Stimulated activated naive CD8-positive, alpha-beta T cell treated with anti-CD3 and anti-CD28 coated beads, Interleukin-15, Interleukin-2, amounts not matched to agents 100 ng/mL and 50 ng/mL, for 24 hours (primary cell): ENCODE data around the gene MLC1.

ENCODE experiments used
- H3K27ac Mint-ChIP-seq: one replicate; pipeline ENCODE4 v1.8.0; 2021; ENCODE audit warnings: mild to moderate bottlenecking, mixed read lengths
- H3K27me3 Mint-ChIP-seq: one replicate; pipeline ENCODE4 v1.8.0; 2021; ENCODE audit warnings: mixed read lengths
- H3K36me3 Mint-ChIP-seq: one replicate; pipeline ENCODE4 v1.8.0; 2021; ENCODE audit warnings: low read depth, mixed read lengths
- H3K4me1 Mint-ChIP-seq: one replicate; pipeline ENCODE4 v1.8.0; 2021; ENCODE audit warnings: low read depth, mixed read lengths
- H3K4me3 Mint-ChIP-seq: one replicate; pipeline ENCODE4 v1.8.0; 2021; ENCODE audit warnings: mild to moderate bottlenecking, mixed read lengths
- H3K9me3 Mint-ChIP-seq: one replicate; pipeline ENCODE4 v1.8.0; 2021; ENCODE audit warnings: mixed read lengths

MLC1 gene

GRCh38 chr22:50112151-50113118, 27.2 kb upstream of the MLC1 start:
- H3K4me3 Mint-ChIP-seq, result peak overlapping the region; percentile 20
- H3K27ac Mint-ChIP-seq, result peak overlapping the region; percentile 74
- H3K4me1 Mint-ChIP-seq, result peaks cover 19% of the 10 kb centered on the region
- H3K36me3 Mint-ChIP-seq, result no peaks in the 10 kb centered on the region
- peaks cover 13% of the 10 kb centered on the region for H3K27me3 Mint-ChIP-seq
- H3K9me3 Mint-ChIP-seq, result no peaks in the 10 kb centered on the region

- no peak overlapping the region for H3K4me3 Mint-ChIP-seq
- H3K27me3 Mint-ChIP-seq, result peaks cover 13% of the 10 kb centered on the region
- no peaks in the 10 kb centered on the region for H3K9me3 Mint-ChIP-seq
- peaks cover 20% of the 10 kb centered on the region for H3K4me1 Mint-ChIP-seq
- H3K36me3 Mint-ChIP-seq, result no peaks in the 10 kb centered on the region
- H3K27ac Mint-ChIP-seq, result no peak overlapping the region
Observed at GRCh38 chr22:50111056-50111455, 25.8 kb upstream of the MLC1 start.

GRCh38 chr22:50107529-50107928, 22.3 kb upstream of the MLC1 start:
- Mint-ChIP-seq H3K27me3 (peaks cover 6% of the 10 kb centered on the region), H3K4me3 (no peak overlapping the region), H3K27ac (no peak overlapping the region), H3K9me3 (no peaks in the 10 kb centered on the region), H3K36me3 (no peaks in the 10 kb centered on the region), H3K4me1 (peaks cover 25% of the 10 kb centered on the region)

- H3K36me3 Mint-ChIP-seq, result no peaks in the 10 kb centered on the region
- H3K9me3 Mint-ChIP-seq, result no peaks in the 10 kb centered on the region
- H3K27ac Mint-ChIP-seq, result no peak overlapping the region
- peaks cover 3% of the 10 kb centered on the region for H3K27me3 Mint-ChIP-seq
- peak overlapping the region; percentile 33 for H3K4me3 Mint-ChIP-seq
- H3K4me1 Mint-ChIP-seq, result peaks cover 15% of the 10 kb centered on the region
Observed at GRCh38 chr22:50105208-50106100, 20.2 kb upstream of the MLC1 start.

- Mint-ChIP-seq H3K9me3 (no peaks in the 10 kb centered on the region), H3K36me3 (no peaks in the 10 kb centered on the region), H3K27ac (no peak overlapping the region), H3K4me3 (no peak overlapping the region), H3K4me1 (peaks cover 15% of the 10 kb centered on the region), H3K27me3 (peaks cover 3% of the 10 kb centered on the region)
Observed at GRCh38 chr22:50104141-50104544, 18.9 kb upstream of the MLC1 start.

- Mint-ChIP-seq H3K36me3 (no peaks in the 10 kb centered on the region), H3K4me3 (no peak overlapping the region), H3K4me1 (peaks cover 15% of the 10 kb centered on the region), H3K27ac (no peak overlapping the region), H3K27me3 (peaks cover 9% of the 10 kb centered on the region), H3K9me3 (no peaks in the 10 kb centered on the region)
Observed at GRCh38 chr22:50102946-50103345, 17.7 kb upstream of the MLC1 start.

- Mint-ChIP-seq H3K4me1 (peaks cover 15% of the 10 kb centered on the region), H3K36me3 (no peaks in the 10 kb centered on the region), H3K4me3 (no peak overlapping the region)
Observed at GRCh38 chr22:50101870-50102565, 16.8 kb upstream of the MLC1 start.

GRCh38 chr22:50098052-50098451, 12.8 kb upstream of the MLC1 start:
- no peak overlapping the region for H3K27ac Mint-ChIP-seq
- no peaks in the 10 kb centered on the region for H3K36me3 Mint-ChIP-seq
- no peaks in the 10 kb centered on the region for H3K9me3 Mint-ChIP-seq
- H3K4me3 Mint-ChIP-seq, result no peak overlapping the region
- H3K4me1 Mint-ChIP-seq, result peaks cover 5% of the 10 kb centered on the region
- H3K27me3 Mint-ChIP-seq, result peaks cover 25% of the 10 kb centered on the region

More at GRCh38 chr22:50101870-50102565, 16.8 kb upstream of the MLC1 start:
- Mint-ChIP-seq H3K27me3 (peaks cover 14% of the 10 kb centered on the region), H3K27ac (no peak overlapping the region), H3K9me3 (no peaks in the 10 kb centered on the region)

GRCh38 chr22:50092342-50092741, 7.1 kb upstream of the MLC1 start:
- Mint-ChIP-seq H3K36me3 (peaks cover 3% of the 10 kb centered on the region), H3K4me3 (no peak overlapping the region), H3K27ac (no peak overlapping the region), H3K9me3 (no peaks in the 10 kb centered on the region), H3K27me3 (peaks cover 23% of the 10 kb centered on the region), H3K4me1 (no peaks in the 10 kb centered on the region)

GRCh38 chr22:50091092-50091768, 6.0 kb upstream of the MLC1 start:
- Mint-ChIP-seq H3K4me1 (no peaks in the 10 kb centered on the region), H3K9me3 (no peaks in the 10 kb centered on the region), H3K36me3 (peaks cover 12% of the 10 kb centered on the region), H3K27me3 (peaks cover 24% of the 10 kb centered on the region), H3K4me3 (no peak overlapping the region), H3K27ac (no peak overlapping the region)

GRCh38 chr22:50090412-50090714, 5.1 kb upstream of the MLC1 start:
- no peak overlapping the region for H3K27ac Mint-ChIP-seq
- H3K27me3 Mint-ChIP-seq, result peaks cover 21% of the 10 kb centered on the region
- no peaks in the 10 kb centered on the region for H3K4me1 Mint-ChIP-seq
- no peak overlapping the region for H3K4me3 Mint-ChIP-seq
- H3K9me3 Mint-ChIP-seq, result no peaks in the 10 kb centered on the region
- peaks cover 12% of the 10 kb centered on the region for H3K36me3 Mint-ChIP-seq

GRCh38 chr22:50089682-50090411, 4.6 kb upstream of the MLC1 start, which contains the start of gene MOV10L1:
MOV10L1 (plus strand) TSS chr22:50090006; CDS start chr22:50090089, 83 bp downstream.
- Mint-ChIP-seq H3K36me3 (peaks cover 12% of the 10 kb centered on the region), H3K4me3 (no peak within 1 kb of the TSS), H3K4me1 (no peaks in the 10 kb centered on the region), H3K27ac (no peak within 1 kb of the TSS), H3K27me3 (peaks cover 21% of the 10 kb centered on the region), H3K9me3 (no peaks in the 10 kb centered on the region)

GRCh38 chr22:50089231-50089630, 4.0 kb upstream of the MLC1 start:
- H3K27ac Mint-ChIP-seq, result no peak overlapping the region
- peaks cover 21% of the 10 kb centered on the region for H3K27me3 Mint-ChIP-seq
- no peaks in the 10 kb centered on the region for H3K4me1 Mint-ChIP-seq
- no peaks in the 10 kb centered on the region for H3K9me3 Mint-ChIP-seq
- no peak overlapping the region for H3K4me3 Mint-ChIP-seq
- H3K36me3 Mint-ChIP-seq, result peaks cover 12% of the 10 kb centered on the region

- Mint-ChIP-seq H3K27ac (no peak overlapping the region), H3K4me1 (no peaks in the 10 kb centered on the region), H3K27me3 (peaks cover 21% of the 10 kb centered on the region), H3K4me3 (no peak overlapping the region), H3K9me3 (no peaks in the 10 kb centered on the region), H3K36me3 (peaks cover 12% of the 10 kb centered on the region)
Observed at GRCh38 chr22:50088096-50088495, 2.9 kb upstream of the MLC1 start.
